COLO829 (cell line): ENCODE measurements around the gene TNKS2.
"Not testable (repeated sequence)": the region's sequence is repeated elsewhere in the genome, so short reads cannot be mapped to it uniquely, and the experiment has no call there.

Experiments used
- DNase-seq: peaks from one replicate; pipeline ENCODE4 v3.0.0; 2012; ENCODE audit warnings: low spot score

The TNKS2 gene

DNA sequence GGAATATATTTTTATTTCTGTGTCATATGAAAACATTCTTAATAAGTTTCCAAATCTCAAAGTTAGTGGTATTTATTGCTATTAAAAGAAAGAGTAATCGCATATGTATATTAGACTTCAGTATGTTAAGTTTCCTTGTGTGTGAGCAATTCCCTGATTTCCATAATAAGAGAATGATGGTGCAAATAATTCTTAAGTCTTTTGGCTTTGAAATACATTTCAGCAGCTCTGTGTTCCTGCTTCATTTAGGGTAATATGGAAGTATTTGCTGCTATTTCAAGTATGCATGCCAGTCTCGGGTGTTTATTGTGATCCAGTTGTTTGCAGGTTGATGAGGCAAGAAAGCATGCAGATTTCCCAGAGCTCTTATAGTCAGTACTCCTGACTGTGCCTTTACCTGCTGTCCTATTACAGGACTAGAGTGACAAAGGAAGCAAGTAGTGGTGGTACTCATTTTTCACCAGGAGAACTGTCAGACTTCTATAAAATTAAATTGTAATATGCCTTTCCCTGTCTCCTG, 67.4 kb downstream of the TNKS2 start:
- DNase-seq = no peak

DNA sequence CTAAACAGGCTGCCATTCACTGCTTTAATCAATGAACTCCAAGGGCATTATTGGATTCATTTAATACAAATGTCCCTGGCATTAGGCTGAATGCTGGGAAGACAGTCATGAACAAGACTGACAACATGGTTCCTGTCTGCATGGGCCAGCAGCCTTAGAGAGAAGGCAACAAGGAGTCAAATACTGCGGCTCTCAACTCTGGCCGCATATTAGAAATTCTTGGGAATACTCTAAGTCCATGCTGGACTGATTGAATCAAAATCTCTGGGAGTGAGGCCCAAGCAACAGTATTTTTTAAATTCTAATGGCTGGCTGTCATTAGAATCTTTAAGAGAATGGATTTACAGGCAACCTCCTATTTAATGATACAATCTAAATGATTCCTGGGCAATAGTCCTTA, 76.9 kb downstream of the TNKS2 start:
- DNase-seq = no peak

DNA sequence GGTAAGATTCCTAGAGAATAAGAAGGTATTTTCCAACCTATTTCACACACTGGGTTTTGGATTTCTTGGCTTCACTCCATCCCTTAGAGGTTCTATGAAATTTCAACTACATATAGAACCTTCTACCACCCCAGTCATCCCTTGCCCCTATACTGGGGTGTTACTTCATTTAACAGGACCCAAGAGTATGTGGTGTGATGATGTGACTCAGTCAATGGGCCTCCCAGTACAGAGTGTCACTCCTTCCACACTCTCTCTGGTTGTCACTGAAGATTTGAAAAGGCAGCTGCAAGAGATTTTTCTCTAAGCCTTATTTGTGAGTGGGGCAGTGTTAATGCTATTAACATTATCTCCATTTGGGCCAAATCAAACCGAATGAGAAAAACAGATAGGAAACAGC, 77.6 kb downstream of the TNKS2 start:
- DNase-seq = no peak

DNA sequence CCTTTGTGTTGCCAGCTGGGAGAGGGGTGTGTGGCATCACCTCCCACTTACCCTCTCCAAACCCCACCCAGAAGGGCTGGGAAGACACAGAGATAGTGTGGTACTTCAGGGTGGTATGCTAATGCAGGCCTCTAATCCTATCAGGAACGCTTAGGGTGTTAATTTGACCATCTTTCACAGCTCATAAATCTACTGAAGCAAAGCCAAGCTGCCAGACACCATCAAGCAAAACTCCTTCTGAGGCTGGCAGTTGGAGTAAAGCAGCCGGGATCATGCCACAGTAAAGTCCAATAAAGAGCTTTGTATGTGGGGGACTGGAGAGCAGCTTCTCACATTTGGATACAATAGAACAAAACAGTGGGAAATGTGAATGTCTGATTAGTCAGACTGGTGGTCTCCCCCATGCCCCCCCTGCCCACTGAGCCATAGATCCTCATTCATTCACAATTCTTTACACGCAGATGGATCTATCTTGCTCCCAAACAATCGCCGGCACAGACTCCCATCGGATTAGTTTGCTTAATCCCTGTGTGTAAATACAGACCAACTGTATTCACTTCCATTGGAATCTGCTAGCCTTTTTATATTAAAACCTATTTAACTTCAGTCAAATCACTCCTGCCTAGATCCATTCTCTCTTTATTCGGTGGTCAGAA, 81.4 kb downstream of the TNKS2 start:
- no peak for DNase-seq

DNA sequence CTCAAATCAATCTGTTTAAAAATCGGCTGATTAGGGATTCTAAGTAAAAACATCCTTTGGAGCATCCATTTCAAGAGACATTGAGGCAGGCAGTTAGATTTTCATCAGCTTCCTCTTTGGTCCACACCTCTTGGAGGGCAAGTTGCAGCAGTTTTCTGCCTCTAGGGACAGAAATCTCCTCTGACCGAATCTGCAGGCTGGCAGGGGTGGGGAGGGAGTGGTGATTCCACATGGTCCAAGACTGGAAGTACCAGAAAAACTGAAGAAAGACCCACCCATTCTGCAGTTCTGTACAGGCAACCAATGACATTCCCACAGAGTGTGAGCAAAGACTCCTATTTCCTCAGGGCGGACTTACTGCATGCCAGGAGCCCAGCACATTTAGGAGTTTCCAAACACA, 82.1 kb downstream of the TNKS2 start:
- no peak for DNase-seq

DNA sequence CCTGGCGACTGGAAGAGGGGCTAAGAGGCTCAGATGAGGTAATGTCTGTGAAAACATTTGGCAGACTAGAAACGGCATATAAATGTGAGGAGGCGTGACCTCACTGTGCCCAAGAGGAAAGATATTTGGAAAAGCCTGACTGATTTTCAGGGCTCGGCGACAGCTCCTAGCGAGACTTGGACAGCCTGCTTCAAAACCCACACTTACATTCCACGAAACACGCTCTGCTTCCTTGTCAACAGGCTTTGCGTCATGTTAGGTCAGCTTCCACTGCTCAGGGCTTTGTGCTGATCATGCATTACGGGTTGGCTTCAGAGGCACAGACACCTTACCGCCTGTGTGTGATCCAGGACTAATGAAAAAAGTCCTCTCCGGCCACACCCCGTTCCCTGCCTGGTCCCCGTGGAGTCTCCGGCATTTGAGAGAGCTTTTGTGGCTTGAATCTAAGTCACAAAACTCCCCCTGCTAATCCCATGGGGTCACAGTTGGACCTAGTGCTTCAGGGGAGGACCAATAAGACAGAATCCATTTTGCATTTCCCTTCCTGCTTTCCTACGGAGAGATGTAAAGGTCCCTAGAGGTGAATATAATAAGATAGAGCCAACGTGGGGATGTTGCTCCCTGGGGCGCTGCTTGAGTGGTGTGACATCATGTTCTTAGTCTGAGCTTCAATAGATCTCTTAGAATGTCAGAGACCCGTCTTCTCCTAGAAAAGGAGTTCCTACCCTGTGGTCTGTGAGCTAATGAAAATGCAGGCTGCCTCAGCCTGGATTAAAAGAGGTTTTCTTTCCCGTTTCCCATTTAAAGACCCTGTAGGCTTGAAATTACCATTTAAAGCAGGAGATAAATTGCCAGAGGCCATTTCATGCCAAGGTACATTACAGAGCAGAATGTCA, 85.6 kb downstream of the TNKS2 start:
- DNase-seq = no peak

DNA sequence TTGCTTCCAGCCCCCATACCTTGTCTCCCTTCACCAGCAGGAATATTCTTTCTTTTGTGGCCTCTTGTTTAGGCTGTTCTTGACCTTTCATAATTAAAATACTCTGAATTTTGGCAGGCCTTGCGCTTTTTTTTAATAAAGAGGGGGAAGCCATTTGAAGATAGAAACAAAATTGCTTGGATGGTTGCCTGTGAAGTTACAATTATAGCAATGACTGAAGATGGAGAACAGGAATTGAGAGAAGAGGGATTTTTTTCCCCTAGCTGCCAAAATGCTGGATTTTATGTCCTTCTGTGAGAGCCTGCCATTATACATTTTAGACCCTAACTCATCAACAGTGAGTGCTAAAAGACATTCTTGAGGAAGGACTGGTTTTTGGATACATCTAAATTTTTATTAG, 86.3 kb downstream of the TNKS2 start:
- no peak for DNase-seq

DNA sequence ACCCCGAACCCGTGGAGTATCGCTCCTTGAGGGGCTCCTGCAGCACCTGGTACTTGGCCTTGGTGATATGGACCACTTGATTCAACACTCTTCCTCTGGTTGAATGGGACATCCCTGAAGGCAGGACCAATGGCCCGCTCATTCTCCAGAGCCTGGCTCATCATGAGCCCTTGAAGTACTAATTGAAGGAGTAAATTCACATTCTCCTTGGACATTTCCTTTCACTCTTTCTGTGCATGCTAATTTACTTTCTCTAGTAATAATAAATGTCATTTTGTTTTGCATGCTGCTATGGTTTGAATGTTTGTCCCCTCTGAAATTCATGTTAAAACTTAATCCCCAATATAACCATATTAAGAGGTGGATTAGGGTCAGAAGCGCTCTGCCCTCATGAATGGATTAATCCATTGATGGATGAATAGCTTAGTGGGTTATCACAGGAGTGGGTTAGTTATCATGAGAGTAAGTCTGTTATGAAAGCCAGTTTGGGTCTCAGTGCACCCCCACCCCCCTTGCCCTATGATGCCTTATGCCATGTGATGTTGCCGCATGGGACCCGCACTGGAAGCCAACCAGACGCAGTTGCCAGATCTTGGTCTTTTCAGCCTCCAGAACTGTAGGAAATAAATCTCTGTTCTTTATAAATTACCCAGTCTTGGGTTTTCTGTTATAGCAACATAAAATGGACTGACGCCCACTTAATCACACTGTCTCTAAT, 87.3 kb downstream of the TNKS2 start:
- DNase-seq = no peak

DNA sequence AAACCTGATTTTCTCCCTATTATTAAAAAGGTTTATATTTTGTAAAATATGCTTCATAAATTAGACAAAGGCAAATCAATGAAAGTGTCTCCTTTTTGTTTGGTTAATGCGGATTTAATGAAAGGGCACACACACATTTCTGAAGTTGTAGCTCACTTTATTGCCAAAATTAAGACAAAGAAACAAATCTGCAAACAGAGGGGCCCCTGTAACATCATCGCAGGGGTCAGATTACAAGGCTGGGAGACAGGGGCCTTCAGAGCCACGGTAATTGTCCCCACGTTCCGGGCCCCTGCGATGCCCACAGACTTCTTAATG, 88.7 kb downstream of the TNKS2 start:
- DNase-seq = no peak

DNA sequence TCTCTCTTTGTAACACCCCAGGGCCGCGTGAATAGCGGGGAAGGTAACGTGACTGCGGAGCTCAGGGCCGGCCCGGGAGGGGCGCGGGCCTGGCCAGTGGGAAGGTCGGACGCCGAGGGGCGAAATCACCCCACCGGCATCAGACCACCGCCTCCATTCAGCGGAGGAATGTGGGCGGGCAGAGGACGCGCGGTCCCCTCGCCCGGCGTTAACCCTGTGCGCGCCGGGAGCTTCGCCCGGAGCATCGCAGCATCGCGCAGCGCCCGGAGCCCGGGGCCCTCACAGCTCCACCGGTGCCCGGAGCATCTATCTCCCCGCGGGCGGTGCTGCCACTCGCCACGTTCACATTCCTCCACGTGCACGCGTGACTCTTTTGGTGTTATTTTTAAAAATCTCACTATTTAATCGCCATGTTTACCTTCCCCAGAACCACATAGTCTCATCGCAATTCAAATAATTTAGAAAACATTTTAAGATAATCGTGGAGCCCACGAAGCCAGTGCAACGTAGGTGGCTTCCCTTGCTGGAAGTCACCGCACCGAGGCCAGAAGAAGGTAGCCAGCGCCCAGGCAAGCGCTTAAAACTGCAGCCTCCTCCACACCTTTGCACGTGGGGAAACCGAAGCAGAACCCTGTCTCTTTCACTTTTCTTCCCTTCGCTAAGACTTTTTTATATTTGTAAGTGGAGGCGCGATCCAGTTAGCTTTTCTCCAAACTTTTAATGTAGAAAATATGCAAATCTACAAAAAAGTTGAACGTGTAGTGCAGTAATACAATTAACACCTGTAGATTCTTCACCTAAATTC, 89.2 kb downstream of the TNKS2 start:
- DNase-seq = peak; percentile 22

DNA sequence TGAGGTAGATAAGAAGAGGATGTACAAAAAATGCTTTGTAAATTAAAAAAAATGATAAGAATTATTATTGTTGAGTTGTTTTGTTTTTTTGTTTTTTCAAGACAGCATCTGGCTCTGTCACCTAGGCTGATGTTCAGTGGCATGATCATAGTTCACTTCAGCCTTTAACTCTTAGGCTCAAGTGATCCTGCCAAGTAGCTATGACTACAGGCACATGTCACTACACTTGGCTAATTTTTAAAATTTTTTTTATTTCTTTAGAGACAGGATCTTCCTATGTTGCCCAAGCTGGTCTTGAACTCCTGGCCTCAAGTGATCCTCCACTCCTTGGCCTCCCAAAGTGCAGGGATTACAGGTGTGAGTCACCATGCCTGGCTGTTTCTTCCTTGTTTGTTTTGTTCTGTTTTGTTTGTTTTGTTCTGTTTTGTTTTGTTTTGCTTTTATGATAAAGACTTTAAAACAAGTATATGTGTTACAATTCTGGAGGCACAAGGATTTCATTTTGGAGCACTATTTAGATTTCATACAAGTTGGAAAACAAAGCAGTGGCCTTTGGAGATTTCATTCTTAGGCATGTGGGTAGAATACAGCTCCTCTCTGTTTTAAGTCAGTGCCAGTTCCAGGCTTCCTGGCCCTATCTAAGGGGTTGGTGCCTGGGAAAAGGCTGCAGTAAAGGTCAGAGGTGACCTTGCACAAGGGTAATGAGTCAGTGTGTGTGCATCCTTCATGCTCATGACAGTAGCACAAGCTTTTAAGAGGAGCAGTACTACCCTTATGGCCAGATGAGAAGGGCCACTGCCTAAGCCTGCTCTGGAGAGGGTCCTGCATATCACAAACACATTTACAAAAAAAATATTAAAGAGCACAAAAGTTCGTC, 93.1 kb downstream of the TNKS2 start:
- no peak for DNase-seq

DNA sequence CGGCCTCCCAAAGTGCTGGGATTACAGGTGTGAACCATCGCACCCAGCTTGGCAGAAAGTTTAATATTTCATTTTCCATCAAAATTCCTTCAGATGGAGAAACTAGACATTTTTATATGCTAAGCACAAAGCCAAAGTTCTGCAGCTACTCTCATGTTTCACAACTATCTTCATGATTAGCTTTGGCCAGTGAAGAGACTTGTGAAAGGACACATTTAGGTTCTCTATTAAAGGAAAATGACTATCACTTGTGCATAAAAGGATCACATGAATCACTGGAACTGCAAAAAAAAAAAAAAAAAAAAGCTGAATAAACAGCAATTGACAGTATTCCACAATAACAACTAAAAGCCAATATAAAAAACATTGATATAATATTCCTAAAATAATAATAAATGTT, 94.8 kb downstream of the TNKS2 start:
- DNase-seq = no peak

DNA sequence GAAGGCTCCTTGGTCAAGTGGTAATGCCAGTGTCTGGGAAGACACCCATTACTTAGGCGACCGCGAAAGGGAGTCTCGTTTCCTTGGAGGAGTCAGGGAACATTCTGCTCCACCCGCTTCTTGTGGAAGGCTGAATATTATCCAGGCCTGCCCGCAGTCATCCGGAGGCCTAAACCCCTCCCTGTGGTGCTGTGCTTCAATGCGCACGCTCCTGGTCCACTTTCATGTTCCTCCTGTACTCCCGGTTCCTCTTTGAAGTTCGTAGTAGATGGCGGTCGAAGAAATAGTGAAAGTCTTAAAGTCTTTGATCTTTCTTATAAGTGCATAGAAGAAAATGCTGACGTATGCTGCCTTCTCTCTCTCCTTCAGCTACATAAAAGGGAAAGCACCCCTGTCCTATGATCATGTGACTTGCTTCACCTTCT, 96.0 kb downstream of the TNKS2 start:
- not testable (repeated sequence) for DNase-seq

DNA sequence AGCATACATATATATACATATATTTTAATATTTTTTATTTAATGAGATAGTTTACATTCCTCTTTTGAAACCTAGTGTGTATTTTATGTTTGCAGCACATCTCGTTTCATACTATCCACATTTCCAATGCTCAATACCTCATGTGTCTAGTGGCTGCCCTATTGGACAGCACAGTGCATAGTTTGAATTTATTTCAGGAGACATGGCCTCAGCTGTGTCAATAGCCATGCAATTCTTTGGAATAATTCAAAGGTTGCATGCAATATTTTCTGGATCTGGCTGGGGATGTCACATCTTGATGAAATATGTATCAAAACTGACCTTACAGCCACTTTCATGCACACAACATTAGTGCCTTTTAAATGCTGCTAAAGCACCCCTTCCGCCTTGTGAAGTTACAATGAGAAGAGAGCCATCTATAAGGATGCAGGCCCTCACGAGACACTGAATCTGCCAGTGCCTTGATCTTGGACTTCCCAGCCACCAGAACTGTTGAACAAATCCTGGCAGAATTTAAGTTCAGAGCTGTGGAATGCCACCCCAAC, 98.1 kb downstream of the TNKS2 start:
- no peak for DNase-seq

DNA sequence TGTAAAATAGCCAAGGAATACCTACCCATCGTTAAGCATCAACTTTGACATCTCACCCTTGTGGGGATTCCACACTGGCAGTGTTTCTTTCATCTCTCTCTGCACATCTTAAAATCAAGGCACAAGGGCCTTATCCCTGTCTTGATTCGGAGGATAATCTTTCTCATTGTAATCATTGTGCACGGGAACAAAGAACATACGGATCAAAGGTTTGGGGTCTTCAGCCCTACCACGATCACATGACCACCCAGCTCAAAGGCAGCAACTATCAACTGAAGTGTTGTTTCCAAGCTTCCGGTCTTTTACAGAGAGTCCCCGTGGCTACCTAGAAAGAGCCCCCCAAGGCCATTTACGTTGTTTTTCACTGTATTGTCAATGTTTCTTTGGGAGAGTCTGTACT, 99.2 kb downstream of the TNKS2 start:
- DNase-seq = no peak

DNA sequence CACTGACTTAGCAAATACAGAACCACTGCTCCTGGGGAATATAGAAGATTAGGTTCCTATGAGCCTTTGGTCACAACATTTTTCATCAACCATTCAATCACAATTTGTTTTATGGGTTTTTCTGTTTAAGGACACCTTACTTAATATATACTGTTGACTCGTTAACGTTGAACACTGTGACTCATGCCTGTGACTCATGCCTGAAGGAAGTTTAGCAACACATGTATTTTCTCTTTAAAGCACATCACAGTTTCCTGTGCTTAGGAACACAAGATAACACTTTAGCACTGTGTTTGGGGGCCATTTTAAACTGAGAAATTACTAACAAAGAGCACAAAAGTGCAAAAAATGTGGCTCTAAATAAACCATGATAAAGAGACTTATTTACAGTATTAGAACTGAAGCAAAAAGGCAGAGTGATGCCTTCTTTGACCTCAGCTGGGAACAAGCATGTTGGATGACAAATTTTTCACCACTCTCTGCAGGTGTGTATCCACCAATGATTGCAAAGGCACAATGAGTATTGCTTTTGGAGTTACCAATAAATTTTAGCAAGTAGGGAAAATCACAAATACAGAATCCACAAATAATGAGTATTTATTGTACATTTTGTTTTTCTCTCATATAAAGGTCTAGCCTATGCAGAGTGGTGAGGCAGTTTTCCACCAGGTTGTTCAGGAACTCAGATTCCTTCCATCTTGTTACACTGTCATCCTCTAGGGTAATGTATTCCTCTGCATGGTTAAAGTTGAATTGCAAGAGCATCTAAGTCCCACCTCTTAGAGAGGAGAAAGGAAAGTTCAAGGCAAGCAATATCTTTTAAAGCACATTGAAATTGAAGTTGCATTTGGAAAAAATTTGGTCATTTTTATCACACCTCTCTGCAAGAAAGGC, 103.8 kb downstream of the TNKS2 start:
- DNase-seq = peak; percentile 56

DNA sequence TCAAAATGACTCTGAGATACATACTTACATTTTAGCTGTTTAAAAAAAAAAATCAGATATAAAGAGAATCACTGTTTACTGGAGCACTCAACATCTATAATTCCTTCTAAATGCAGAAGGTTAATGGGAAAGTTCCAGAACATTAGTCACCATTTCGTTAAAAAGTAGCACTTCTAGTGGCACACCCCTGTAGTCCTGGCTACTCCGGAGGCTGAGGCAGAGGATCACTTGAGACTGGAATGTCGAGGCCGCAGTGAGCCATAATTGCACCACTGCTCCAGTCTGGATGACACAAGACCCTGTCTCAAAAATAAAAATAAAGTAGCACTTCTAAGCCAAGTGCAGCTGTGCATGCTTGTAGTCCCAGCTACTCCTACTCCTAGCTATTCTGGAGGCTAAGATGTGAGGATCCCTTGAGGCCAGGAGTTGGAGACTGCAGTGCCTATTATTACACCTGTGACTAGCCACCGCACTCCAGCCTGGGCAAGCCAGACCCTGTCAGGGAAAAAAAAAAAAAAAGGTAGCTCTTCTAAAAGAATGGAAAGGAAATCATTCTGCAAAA, 108.9 kb downstream of the TNKS2 start:
- DNase-seq = no peak

DNA sequence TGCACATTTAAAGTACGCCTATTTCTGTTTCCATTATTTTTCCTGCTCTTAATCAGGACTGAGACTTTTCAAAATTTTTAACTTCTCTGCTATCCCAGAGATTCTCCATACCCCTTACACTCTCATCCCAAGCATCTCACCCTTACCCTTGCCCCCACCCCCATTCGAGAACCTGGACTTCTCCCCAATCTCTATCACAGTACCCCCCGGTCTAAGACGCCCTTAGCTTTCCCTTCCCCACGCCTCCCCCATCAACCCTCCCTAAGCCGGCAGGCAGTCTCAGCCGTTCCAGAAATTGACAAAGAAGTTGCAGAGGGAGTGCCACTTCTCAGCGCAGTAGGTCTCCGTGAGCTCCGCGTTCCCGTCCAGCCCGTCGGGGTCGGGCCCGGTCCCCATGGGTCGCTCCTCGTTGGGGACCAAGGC, 109.7 kb downstream of the TNKS2 start:
- DNase-seq = no peak
